OCI-LY1 (cell line): ENCODE data around the gene MYBPC3.

ENCODE experiments used
- H2AFZ ChIP-seq: fragments of 200-600 bp; sonication (generic), shearing (Covaris generic); 2 replicates; pipeline ENCODE4 v1.6.0; 2014; ENCODE audit warnings: antibody characterized with exemption, mild to moderate bottlenecking, low read length
- H3F3A ChIP-seq: fragments of 200-600 bp; sonication (generic), shearing (Covaris generic); 2 replicates; pipeline ENCODE4 v1.6.0; 2014; ENCODE audit warnings: mild to moderate bottlenecking, antibody characterized with exemption, low read length, moderate library complexity; ENCODE audit not compliant: insufficient read depth
- H3K27ac ChIP-seq: fragments of 200-600 bp; sonication (generic); 2 replicates; pipeline ENCODE4 v1.5.1; 2014; ENCODE audit warnings: low read length, mixed run types, mild to moderate bottlenecking, low read depth; ENCODE audit not compliant: poor library complexity, severe bottlenecking
- H3K27me3 ChIP-seq: fragments of 200-600 bp; sonication (generic); 2 replicates; pipeline ENCODE4 v1.6.0; 2014; ENCODE audit warnings: antibody characterized with exemption, mild to moderate bottlenecking, low read length, moderate library complexity; ENCODE audit not compliant: insufficient read depth
- H3K36me3 ChIP-seq: fragments of 200-600 bp; sonication (generic); 2 replicates; pipeline ENCODE4 v1.6.1; 2014; ENCODE audit warnings: mild to moderate bottlenecking, antibody characterized with exemption, low read length, moderate library complexity, mixed read lengths; ENCODE audit not compliant: insufficient read depth
- H3K4me1 ChIP-seq: fragments of 200-600 bp; sonication (generic); 2 replicates; pipeline ENCODE4 v1.5.1; 2014; ENCODE audit warnings: mild to moderate bottlenecking, low read length, moderate library complexity; ENCODE audit not compliant: insufficient read depth, severe bottlenecking
- H3K4me2 ChIP-seq: fragments of 200-600 bp; sonication (generic), shearing (Covaris generic); 2 replicates; pipeline ENCODE4 v1.6.1; 2014; ENCODE audit warnings: low read length
- H3K4me3 ChIP-seq: fragments of 200-600 bp; sonication (generic); 2 replicates; pipeline ENCODE4 v1.5.1; 2014; ENCODE audit warnings: low read length, low read depth, mild to moderate bottlenecking, mixed read lengths; ENCODE audit not compliant: poor library complexity, severe bottlenecking
- H3K79me2 ChIP-seq: fragments of 200-600 bp; shearing (Covaris generic); 2 replicates; pipeline ENCODE4 v1.6.1; 2016; ENCODE audit warnings: mixed run types, low read length, mixed read lengths; ENCODE audit not compliant: insufficient read depth
- H3K9ac ChIP-seq: fragments of 200-600 bp; sonication (generic), shearing (Covaris generic); 2 replicates; pipeline ENCODE4 v1.6.1; 2014; ENCODE audit warnings: mild to moderate bottlenecking, low read length, mixed read lengths
- H3K9me2 ChIP-seq: fragments of 200-600 bp; sonication (generic), shearing (Covaris generic); 2 replicates; pipeline ENCODE4 v1.6.1; 2014; ENCODE audit warnings: low read depth, mild to moderate bottlenecking, low read length, mixed read lengths
- H3K9me3 ChIP-seq: fragments of 200-600 bp; shearing (Covaris generic); 2 replicates; pipeline ENCODE4 v1.6.1; 2014; ENCODE audit warnings: low read length, mixed read lengths
- H4K20me1 ChIP-seq: fragments of 200-600 bp; sonication (generic), shearing (Covaris generic); 2 replicates; pipeline ENCODE4 v1.6.0; 2016; ENCODE audit warnings: mild to moderate bottlenecking, low read length; ENCODE audit not compliant: insufficient read depth
- EZH2 ChIP-seq: fragments of 200-600 bp; sonication (generic), shearing (Covaris generic); IDR thresholded peaks from 2 replicates; pipeline ENCODE4 v1.8.0; 2017; ENCODE audit warnings: borderline replicate concordance, mixed run types, mild to moderate bottlenecking, antibody characterized with exemption, low read length, moderate library complexity, mixed read lengths
- TF ChIP-seq, protein P1 (sequence below): fragments of 200-600 bp; sonication (generic), shearing (Covaris generic); IDR thresholded peaks from 2 replicates; pipeline ENCODE4 v1.5.1; 2017; ENCODE audit warnings: mild to moderate bottlenecking, antibody characterized with exemption, low read length, moderate library complexity, mixed read lengths

The MYBPC3 gene

GRCh38 chr11:47391077-47391583, 38.6 kb upstream of the MYBPC3 start:
- no peak overlapping the region for H3K27ac ChIP-seq
- H3K36me3 ChIP-seq = no peaks in the 10 kb centered on the region
- no peaks in the 10 kb centered on the region for H3K79me2 ChIP-seq
- no peak overlapping the region for H3K4me2 ChIP-seq
- H4K20me1 ChIP-seq = no peaks in the 10 kb centered on the region
- no peak overlapping the region for H2AFZ ChIP-seq
- H3K27me3 ChIP-seq = no peaks in the 10 kb centered on the region
- TF ChIP-seq, protein P1, sequence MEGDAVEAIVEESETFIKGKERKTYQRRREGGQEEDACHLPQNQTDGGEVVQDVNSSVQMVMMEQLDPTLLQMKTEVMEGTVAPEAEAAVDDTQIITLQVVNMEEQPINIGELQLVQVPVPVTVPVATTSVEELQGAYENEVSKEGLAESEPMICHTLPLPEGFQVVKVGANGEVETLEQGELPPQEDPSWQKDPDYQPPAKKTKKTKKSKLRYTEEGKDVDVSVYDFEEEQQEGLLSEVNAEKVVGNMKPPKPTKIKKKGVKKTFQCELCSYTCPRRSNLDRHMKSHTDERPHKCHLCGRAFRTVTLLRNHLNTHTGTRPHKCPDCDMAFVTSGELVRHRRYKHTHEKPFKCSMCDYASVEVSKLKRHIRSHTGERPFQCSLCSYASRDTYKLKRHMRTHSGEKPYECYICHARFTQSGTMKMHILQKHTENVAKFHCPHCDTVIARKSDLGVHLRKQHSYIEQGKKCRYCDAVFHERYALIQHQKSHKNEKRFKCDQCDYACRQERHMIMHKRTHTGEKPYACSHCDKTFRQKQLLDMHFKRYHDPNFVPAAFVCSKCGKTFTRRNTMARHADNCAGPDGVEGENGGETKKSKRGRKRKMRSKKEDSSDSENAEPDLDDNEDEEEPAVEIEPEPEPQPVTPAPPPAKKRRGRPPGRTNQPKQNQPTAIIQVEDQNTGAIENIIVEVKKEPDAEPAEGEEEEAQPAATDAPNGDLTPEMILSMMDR = no peak
- TF ChIP-seq EZH2 = no peak
- no peak overlapping the region for H3K9ac ChIP-seq
- no peaks in the 10 kb centered on the region for H3K9me3 ChIP-seq
- no peaks in the 10 kb centered on the region for H3K9me2 ChIP-seq
- H3F3A ChIP-seq = no peaks in the 10 kb centered on the region
- H3K4me1 ChIP-seq = peaks cover 35% of the 10 kb centered on the region
- no peak overlapping the region for H3K4me3 ChIP-seq

GRCh38 chr11:47390422-47390760, 37.9 kb upstream of the MYBPC3 start:
- TF ChIP-seq EZH2 = no peak
- TF ChIP-seq, protein P1 = no peak
- H2AFZ ChIP-seq = no peak overlapping the region
- H3K4me2 ChIP-seq = no peak overlapping the region
- no peaks in the 10 kb centered on the region for H3K9me2 ChIP-seq
- H3K27me3 ChIP-seq = no peaks in the 10 kb centered on the region
- H3K36me3 ChIP-seq = no peaks in the 10 kb centered on the region
- no peaks in the 10 kb centered on the region for H4K20me1 ChIP-seq
- no peaks in the 10 kb centered on the region for H3K9me3 ChIP-seq
- no peaks in the 10 kb centered on the region for H3F3A ChIP-seq
- H3K27ac ChIP-seq = no peak overlapping the region
- H3K4me3 ChIP-seq = no peak overlapping the region
- peaks cover 28% of the 10 kb centered on the region for H3K4me1 ChIP-seq
- no peaks in the 10 kb centered on the region for H3K79me2 ChIP-seq
- H3K9ac ChIP-seq = no peak overlapping the region

DNA sequence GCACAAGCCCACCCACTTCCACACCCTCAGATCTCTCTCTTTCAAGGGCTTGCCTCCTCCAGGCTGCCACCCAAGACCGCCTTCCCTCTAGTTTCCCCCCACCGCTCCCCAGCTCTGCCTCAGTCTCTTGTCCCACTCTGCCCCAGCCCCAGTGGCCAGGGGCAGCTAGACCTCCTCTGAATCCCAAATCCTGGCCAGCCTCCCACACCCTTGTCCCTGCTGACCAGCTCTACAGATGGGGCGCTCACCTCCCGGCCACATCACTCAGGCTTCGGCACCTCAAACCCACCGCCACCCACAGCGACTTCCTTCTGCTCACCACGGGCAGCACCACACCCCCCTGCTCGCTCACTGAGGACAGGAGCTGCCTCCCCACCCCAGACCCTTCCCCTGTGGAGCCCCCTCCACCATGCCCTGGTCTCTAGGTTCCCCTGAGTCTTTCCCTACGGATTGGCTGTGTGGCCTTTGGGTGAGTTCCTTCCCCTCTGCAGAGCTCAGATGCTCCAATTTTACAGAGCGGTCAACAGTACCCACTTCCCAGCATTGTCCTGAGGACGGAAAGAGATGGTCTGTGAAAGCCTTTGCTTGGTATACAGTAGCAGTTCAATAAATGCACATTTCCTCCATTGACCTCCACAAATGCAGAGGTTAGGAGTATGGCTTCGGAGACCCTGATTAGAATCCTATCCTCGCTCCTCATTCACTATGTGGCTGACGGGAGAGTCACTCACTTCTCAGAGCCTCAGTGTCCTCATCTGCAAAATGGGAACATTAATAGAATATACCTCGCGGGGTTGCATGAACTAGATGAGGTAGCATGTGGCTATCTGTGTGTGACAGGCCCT, 37.3 kb upstream of the MYBPC3 start:
- Histone ChIP-seq H3K4me2 (no peak overlapping the region), H3K4me1 (peaks cover 22% of the 10 kb centered on the region), H3K79me2 (no peaks in the 10 kb centered on the region), H3K9me2 (no peaks in the 10 kb centered on the region), H4K20me1 (no peaks in the 10 kb centered on the region), H3K27ac (no peak overlapping the region), H2AFZ (no peak overlapping the region), H3K36me3 (no peaks in the 10 kb centered on the region), H3K4me3 (no peak overlapping the region), H3F3A (no peaks in the 10 kb centered on the region), H3K9ac (no peak overlapping the region), H3K9me3 (no peaks in the 10 kb centered on the region), H3K27me3 (no peaks in the 10 kb centered on the region)
- TF ChIP-seq, protein P1 = no peak
- no peak for TF ChIP-seq EZH2
